Measurements from ENCODE around the gene MAP3K14.
"Not testable (repeated sequence)": the region's sequence is repeated elsewhere in the genome, so short reads cannot be mapped to it uniquely, and the experiment has no call there.

The MAP3K14 gene

DNA sequence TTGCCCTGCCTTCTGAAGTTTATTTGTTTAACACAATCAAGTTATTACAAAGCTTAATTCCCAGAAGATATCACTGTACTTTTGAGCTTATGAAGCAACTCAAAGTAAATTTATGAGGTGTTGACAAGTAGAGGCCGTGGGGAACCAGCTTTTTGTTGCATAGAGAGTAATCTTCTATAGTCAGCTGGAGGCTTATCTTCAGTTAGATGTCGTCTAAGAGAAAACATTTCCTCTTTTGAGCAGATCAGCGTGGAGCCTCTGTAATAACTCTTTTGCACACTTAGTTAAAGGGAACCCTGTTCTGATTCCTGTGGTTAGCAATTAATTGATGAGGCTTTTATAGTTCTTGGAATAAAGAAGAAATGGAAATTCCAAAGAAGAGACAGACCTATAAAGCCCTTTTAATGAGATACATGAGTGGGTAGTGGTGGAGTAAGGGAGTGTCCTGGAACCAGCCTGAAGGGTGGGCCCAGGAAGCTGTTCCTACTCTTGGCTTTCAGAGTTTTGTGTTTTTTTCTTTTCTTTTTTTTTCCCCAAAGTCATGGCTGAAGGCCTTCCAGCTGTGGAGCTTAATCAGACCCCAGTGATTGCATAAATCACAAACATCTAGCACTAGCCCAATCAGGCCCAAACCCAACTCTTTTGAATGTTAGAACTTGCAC is 28.9 kb upstream of the MAP3K14 start:
- H3K36me3 ChIP-seq (replicated peaks; ENCODE audit: low read depth, low read length), result no peaks in the 10 kb centered on the region
- no peak overlapping the region for H3K4me3 ChIP-seq (ENCODE audit: low read length)
- H3K27me3 ChIP-seq (ENCODE audit: low read depth, low read length), result no peaks in the 10 kb centered on the region
- H3K4me1 ChIP-seq (ENCODE audit: low read length), result peaks cover 21% of the 10 kb centered on the region
- H3K9me3 ChIP-seq (ENCODE audit: insufficient read depth, low read length), result no peaks in the 10 kb centered on the region
- H3K4me2 ChIP-seq (ENCODE audit: low read length), result 0 out of 2 replicates have a peak overlapping the region, but pooled peaks have one; percentile 2
- no peaks in the 10 kb centered on the region for H3K79me2 ChIP-seq (ENCODE audit: low read length)
- H3K9ac ChIP-seq (ENCODE audit: low read length), result no peak overlapping the region
- H3K27ac ChIP-seq (ENCODE audit: low read length), result no peak overlapping the region
- TF ChIP-seq, protein P1, sequence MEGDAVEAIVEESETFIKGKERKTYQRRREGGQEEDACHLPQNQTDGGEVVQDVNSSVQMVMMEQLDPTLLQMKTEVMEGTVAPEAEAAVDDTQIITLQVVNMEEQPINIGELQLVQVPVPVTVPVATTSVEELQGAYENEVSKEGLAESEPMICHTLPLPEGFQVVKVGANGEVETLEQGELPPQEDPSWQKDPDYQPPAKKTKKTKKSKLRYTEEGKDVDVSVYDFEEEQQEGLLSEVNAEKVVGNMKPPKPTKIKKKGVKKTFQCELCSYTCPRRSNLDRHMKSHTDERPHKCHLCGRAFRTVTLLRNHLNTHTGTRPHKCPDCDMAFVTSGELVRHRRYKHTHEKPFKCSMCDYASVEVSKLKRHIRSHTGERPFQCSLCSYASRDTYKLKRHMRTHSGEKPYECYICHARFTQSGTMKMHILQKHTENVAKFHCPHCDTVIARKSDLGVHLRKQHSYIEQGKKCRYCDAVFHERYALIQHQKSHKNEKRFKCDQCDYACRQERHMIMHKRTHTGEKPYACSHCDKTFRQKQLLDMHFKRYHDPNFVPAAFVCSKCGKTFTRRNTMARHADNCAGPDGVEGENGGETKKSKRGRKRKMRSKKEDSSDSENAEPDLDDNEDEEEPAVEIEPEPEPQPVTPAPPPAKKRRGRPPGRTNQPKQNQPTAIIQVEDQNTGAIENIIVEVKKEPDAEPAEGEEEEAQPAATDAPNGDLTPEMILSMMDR (IDR thresholded peaks at IDR 0.05; ENCODE audit: low read depth, low read length), result no peak
- TF ChIP-seq EZH2phosphoT487 (IDR thresholded peaks at IDR 0.05; ENCODE audit: low read depth), result no peak
- no peaks in the 10 kb centered on the region for H4K20me1 ChIP-seq (ENCODE audit: insufficient read depth, low read length)
- peak overlapping the region; percentile 70 for H2AFZ ChIP-seq (ENCODE audit: low read depth, low read length)

DNA sequence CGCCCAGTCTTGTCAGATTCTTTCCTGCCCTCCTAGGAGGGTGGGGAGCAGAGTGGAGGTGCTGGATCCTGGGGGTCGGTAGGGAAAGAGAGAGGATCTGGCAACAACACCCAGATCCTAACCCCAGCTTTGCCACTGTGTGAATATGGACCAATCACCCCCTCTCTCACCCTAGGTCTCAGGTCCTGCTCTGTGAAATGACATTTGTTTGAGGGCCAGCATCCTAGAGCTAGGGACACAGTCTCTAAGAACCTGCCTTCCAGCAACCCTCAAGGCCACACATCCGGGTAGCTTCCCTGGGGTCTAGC is 28.4 kb upstream of the MAP3K14 start:
- H3K9ac ChIP-seq (ENCODE audit: low read length), result no peak overlapping the region
- no peak for TF ChIP-seq EZH2phosphoT487 (IDR thresholded peaks at IDR 0.05; ENCODE audit: low read depth)
- TF ChIP-seq, protein P1 (IDR thresholded peaks at IDR 0.05; ENCODE audit: low read depth, low read length), result no peak
- H3K4me2 ChIP-seq (ENCODE audit: low read length), result 0 out of 2 replicates have a peak overlapping the region, but pooled peaks have one; percentile 2
- no peaks in the 10 kb centered on the region for H3K27me3 ChIP-seq (ENCODE audit: low read depth, low read length)
- no peak overlapping the region for H3K27ac ChIP-seq (ENCODE audit: low read length)
- H3K4me1 ChIP-seq (ENCODE audit: low read length), result peaks cover 21% of the 10 kb centered on the region
- H3K79me2 ChIP-seq (ENCODE audit: low read length), result no peaks in the 10 kb centered on the region
- no peak overlapping the region for H3K4me3 ChIP-seq (ENCODE audit: low read length)
- H4K20me1 ChIP-seq (ENCODE audit: insufficient read depth, low read length), result no peaks in the 10 kb centered on the region
- no peaks in the 10 kb centered on the region for H3K9me3 ChIP-seq (ENCODE audit: insufficient read depth, low read length)
- no peaks in the 10 kb centered on the region for H3K36me3 ChIP-seq (replicated peaks; ENCODE audit: low read depth, low read length)
- peak overlapping the region; percentile 70 for H2AFZ ChIP-seq (ENCODE audit: low read depth, low read length)

DNA sequence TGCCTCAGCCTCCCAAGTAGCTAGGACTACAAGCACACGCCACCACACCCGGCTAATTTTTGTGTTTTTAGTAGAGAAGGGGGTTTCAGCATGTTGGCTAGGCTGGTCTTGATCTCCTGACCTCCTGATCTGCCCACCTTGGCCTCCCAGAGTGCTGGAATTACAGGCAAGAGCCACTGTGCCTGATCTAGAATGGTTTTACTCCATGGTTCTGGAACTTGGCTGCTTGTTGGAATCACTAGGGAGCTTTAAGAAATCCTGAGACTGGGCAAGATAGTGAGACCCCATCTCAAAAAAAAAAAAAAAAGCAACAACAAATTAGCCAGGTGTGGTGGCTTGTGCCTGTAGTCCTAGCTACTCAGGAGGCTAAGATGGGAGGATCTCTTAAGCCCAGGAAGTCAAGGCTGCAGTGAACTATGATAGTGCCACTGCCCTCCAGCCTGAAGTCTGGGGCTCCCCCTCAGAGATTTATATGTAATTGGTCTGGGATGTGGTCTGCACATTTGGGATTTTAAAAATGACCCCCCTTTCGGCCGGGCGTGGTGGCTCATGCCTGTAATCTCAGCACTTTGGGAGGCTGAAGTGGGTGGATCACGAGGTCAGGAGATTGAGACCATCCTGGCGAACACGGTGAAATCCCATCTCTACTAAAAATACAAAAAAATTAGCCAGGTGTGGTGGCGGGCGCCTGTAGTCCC is 27.3 kb upstream of the MAP3K14 start:
- peaks cover 27% of the 10 kb centered on the region for H3K4me1 ChIP-seq (ENCODE audit: low read length)

DNA sequence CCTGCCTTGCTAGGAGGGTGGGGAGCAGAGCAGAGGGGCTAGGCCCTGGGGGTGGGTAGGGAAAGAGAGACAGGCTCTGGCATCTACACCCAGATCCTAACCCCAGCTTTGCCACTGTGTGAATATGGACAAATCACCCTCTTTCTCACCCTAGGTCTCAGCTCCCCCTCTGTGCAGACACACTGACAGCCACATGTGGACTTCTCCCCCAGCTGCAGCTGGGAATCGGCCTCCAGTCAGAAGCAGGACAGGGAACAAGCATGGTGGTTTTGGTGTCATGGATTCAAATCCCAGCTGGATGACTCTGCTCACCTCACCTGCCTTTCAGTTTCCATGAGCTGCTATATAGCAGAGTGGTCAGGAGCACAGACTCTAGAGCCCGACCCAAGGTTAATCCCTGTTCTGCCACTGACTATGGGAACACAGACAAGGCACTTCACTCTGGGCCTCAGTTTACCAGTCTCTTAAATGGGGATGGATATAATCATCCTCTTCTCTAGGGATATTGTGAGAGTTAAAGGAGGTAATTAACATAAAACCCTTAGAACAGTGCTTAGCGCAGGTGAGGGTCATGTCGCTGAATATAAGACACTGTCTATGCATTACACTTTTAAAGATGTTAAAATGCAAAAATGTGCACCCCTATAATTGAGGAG is 26.2 kb upstream of the MAP3K14 start:
- Histone ChIP-seq H3K9ac (ENCODE audit: low read length) (no peak overlapping the region), H3K9me3 (ENCODE audit: insufficient read depth, low read length) (no peaks in the 10 kb centered on the region), H3K36me3 (replicated peaks; ENCODE audit: low read depth, low read length) (no peaks in the 10 kb centered on the region), H4K20me1 (ENCODE audit: insufficient read depth, low read length) (no peaks in the 10 kb centered on the region), H3K27me3 (ENCODE audit: low read depth, low read length) (no peaks in the 10 kb centered on the region), H2AFZ (ENCODE audit: low read depth, low read length) (no peak overlapping the region), H3K4me3 (ENCODE audit: low read length) (no peak overlapping the region), H3K79me2 (ENCODE audit: low read length) (no peaks in the 10 kb centered on the region), H3K4me1 (ENCODE audit: low read length) (peaks cover 27% of the 10 kb centered on the region), H3K27ac (ENCODE audit: low read length) (no peak overlapping the region), H3K4me2 (ENCODE audit: low read length) (no peak overlapping the region)
- TF ChIP-seq, protein P1 (IDR thresholded peaks at IDR 0.05; ENCODE audit: low read depth, low read length), result no peak
- no peak for TF ChIP-seq EZH2phosphoT487 (IDR thresholded peaks at IDR 0.05; ENCODE audit: low read depth)

More for the DNA sequence above, 27.3 kb upstream of the MAP3K14 start:
- not testable (repeated sequence) for H3K9me3 ChIP-seq (ENCODE audit: insufficient read depth, low read length); H3K36me3 ChIP-seq (replicated peaks; ENCODE audit: low read depth, low read length); H3K79me2 ChIP-seq (ENCODE audit: low read length); H3K27me3 ChIP-seq (ENCODE audit: low read depth, low read length); H3K4me2 ChIP-seq (ENCODE audit: low read length); H4K20me1 ChIP-seq (ENCODE audit: insufficient read depth, low read length); H3K4me3 ChIP-seq (ENCODE audit: low read length); H3K27ac ChIP-seq (ENCODE audit: low read length); H2AFZ ChIP-seq (ENCODE audit: low read depth, low read length); H3K9ac ChIP-seq (ENCODE audit: low read length)
